COLO829 (cell line): ENCODE results near the gene TMEM132E.

Experiments used
- DNase-seq: peaks from one replicate; pipeline ENCODE4 v3.0.0; 2012; ENCODE audit warnings: low spot score

The TMEM132E gene

GRCh38 chr17:34568953-34569352 lies 10.4 kb upstream of the TMEM132E start:
- no peak for DNase-seq

DNA sequence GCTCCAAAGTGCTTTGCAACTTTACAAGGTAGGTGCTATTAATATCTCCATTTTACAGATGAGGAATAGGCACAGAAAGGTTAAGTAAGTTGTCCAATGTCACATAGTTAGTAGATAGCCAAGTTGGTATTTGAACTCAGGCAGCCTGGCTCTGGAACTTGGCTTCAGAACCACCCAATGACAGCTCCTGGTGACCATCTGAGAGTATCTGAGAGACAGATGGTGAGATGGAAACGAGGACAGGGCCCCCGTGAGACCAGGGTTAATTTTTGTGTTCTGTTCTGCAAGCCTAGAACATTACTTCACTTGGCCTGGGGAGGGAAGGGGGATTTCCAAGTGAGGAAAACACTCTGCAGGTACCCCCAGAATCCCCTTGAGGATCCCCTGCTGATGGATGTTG lies 9.8 kb upstream of the TMEM132E start:
- no peak for DNase-seq

- no peak for DNase-seq
These were observed 8.9 kb upstream of the TMEM132E start for GRCh38 chr17:34570506-34570905.

DNA sequence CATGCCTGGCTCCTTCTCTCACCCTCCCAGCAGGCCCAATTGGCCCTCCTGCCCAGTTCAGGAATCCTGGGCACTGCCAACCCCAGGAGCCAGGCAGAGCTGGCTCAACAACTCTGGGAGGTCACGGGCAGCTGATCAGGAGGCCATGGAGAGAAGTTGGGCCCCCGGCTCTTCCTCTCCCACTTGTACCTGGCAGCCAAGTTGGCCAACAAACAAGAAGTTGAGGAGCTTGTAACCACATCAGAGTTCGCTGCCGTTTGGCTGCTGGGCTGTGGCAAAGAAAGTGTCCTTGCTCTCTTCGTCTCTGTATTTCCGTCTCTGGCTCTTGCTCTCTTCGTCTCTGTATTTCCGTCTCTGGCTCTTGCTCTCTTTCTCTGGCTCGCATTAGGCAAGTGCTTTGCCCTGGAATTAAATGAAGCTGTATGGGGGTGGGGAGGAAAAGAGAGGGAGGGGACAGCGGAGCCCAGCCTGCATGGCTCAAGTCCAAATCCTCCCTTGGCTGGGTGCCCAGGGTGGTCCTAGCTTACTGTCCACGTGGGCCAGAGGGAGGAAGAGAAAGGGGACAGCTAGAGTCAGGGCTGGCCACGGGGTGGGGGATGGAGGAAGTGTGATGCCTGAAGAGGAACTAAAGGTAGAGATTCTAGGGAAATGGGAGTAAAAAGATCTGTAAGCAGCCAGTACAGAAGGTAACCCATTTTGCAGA lies 7.8 kb upstream of the TMEM132E start:
- no peak for DNase-seq

GRCh38 chr17:34572483-34572882 lies 6.9 kb upstream of the TMEM132E start:
- DNase-seq, result no peak

DNA sequence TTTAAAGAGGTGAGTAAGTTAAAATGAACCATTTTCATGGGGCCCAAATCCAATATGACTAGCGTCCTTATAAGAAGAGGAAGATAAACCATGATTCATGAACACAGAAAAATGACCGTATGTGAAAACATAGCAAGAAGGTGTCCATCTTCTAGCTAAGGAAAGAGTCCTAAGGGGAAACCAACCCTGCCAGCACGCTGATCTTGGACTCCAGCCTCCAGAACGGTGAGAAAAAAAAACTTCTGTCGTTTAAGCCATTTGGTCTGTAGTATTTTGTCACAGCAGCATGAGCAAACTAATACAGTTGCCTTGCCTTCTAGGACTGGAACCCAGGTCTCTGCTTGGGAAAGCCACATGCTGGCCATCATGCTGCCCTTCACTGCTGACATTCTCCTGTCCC lies 4.2 kb upstream of the TMEM132E start:
- DNase-seq, result no peak

DNA sequence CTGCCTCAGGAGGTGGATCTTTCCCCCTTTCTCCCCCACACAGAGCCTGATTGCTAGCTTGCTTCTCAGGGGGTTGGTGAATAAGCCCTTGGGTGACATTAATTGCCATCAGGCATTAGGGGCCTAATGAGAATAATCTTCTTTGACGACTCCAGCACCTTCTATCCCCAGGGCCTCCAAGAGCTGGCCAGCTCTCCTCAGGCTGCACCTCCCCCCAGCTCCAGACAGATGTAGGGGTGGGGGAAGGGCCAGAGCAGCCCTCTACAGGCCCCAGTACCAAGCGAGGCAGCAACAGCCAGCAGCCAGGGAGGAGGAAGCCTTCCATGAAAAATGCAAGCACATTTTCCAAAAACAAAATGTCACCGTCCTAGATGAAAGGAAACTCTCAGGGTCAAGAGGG lies 1.4 kb upstream of the TMEM132E start:
- DNase-seq, result no peak

- DNase-seq, result no peak
These were observed 746 bp upstream of the TMEM132E start for GRCh38 chr17:34578656-34579016.

- no peak for DNase-seq
These were observed 750 bp downstream of the TMEM132E start for GRCh38 chr17:34579979-34580684.

DNA sequence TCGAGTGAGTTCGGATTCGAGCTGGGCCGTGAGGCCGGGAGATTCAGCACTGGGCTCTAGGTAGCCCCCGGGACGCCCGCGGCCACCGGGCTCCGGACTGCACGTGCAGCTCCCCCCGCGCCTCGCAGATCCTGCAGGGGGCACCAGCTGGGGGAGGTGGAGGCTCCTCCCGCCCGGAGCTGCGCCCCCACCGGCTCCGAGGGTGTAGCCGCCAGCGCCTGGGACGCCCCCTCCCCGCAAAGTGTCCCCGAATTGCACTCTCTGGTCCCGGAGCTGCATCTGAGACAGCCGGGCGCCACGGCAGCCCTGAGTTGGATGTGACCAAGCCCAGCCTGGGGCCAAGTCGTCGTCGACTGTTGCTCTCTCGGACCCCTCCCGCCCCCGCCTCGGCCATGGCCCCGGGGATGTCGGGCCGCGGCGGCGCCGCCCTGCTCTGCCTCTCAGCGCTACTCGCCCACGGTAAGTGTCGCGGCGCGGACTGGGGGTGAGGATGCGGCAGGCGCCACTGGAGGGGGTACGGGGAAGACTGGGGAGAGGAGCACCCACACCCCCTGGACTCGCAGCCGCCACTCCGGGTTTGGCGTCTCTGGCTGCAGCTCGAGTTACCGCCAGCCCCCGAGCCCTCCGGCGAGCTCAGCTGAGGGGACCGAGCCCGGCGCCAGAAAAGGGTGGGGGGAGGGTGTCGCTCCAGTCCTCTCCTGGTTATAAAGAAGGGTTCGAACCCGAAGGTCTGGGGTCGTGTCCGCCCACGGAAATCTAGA lies 1.5 kb downstream of the TMEM132E start:
- no peak for DNase-seq

GRCh38 chr17:34581446-34582184 lies 2.2 kb downstream of the TMEM132E start:
- DNase-seq, result no peak

DNA sequence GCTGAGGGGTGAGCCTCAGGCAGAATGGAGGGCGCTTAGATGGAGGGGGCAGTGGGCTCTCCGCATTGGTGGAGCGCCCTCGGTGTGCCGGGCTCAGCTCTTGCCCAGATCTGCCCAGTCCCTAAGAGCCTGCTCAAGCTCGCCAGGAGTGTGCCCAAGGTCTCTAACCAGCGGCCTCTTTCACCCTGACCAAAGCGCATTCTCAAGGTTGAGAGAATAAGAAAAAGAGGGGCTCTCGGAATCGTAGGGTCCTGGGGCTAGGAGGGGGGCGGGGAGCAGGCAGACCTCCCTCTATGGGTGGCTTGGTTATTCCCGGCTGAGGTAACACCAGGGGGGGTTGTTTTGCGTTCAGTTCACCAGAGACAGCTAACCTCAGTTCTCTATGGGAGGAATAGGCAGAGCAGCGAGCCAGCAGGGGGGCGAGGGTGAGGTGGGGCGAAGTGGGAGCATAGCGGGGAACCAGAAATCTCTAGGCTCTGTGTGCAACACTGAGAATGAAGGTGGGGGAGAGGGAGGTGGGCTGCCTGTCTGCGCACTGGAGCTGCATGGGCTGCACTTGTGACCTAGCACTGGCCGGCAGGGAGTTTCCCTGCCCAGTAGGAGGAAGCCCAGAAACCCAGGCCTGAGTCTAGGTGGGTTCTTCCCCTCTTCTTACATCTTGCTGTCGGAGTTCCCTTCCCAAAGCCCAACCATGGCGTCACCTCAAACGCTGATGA lies 3.0 kb downstream of the TMEM132E start:
- DNase-seq, result no peak

- no peak for DNase-seq
These were observed 3.5 kb downstream of the TMEM132E start for GRCh38 chr17:34582901-34583245.

GRCh38 chr17:34584805-34585416 lies 5.5 kb downstream of the TMEM132E start:
- peak; percentile 70 for DNase-seq

DNA sequence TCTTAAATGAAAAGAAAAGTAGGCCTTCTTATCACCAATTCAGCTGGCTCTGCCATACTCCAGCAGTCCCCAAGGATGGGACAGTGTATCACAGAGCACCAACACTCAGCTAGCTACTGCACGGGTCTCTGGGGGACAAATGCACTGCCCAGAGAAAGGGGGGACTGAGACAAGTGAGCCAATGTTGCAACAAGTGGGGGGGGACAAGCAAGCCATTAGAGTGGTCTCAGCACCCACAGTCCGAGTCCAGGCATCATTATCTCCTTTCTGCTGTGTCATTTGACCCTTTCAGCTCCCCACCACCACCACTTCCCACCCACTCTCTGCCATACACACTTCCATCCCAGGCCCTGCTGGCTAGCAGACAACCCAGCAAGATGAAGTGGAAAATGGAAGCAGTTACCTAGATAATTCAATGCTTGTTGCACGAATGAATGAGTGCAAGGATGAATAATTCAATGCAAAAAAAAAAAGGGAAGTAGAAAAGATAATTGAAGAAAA lies 7.0 kb downstream of the TMEM132E start:
- DNase-seq, result no peak

DNA sequence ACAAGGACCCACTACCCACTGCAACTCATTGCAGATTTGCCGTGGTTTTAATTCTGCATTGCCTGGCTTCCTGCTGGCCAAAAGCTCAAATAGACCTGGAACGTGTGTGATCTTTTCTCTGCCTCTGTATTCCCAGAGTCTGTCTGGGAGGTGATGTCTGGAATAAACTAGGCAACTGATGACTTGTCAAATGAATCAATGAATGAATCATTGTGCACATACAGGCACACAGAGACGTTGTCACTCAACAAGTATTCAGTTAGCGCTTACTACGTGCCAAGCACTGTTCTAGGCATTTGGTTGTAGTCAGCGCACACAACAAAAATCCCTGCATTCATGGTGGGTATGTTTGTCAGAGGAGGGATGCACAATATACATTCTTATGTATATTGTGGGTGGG lies 8.9 kb downstream of the TMEM132E start:
- DNase-seq, result no peak

GRCh38 chr17:34589120-34589965 lies 10.0 kb downstream of the TMEM132E start:
- DNase-seq, result no peak

DNA sequence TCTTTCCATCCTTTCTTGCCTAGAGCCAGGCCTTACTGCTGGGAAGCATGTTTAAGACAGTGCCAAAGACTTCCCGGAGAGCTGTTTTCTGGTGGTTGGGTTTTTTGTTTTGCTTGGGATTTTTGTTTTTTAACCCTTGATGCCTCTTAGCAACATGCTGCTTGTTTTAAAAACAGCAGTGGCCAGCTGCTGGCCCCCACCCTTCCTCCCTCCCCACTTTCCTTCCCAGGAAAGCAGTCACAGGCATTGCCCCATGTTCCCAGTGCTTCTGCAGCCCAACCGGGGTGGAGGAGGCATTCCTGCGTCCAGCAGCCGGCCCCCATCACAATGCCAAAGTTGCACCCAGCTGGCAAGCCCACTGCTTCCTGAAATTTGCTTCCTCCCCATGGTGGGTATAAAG lies 12.6 kb downstream of the TMEM132E start:
- no peak for DNase-seq

DNA sequence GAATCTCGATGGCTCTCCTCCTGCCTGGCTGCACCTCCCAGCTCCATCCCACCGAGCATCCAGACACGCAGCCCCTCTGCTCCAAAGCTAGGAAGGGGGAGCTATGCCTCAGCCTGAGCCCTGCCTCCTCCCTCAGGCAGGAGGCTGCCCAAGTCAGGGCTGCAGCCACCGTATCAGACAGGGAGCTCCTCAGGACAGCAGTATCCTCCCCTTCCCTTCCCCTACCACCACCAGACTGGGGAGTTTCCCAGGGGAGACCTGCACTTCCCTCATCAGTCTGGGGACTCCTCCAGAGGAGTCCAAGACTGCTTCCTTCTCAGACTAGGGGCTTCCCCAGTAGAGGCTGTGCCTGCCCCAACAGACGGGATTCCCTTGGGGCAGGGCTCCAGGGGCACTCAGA lies 17.5 kb downstream of the TMEM132E start:
- DNase-seq, result no peak

- peak; percentile 72 for DNase-seq
These were observed 18.9 kb downstream of the TMEM132E start for GRCh38 chr17:34598161-34598776.
